Activated CD8-positive, alpha-beta memory T cell treated with anti-CD3 and anti-CD28 coated beads for 36 hours (primary cell): ENCODE results near the gene SAP25. TPM values are rescaled to one million over a fixed set of nuclear protein-coding genes. Genes with fewer than 3 reads are reported as not detected.

Experiments used
- CTCF ChIA-PET: fragments of 350-600 bp; sonication (Branson Sonifier 250); formaldehyde crosslinking; loops from one replicate; lab custom pipeline; 2021; ENCODE audit warnings: antibody characterized with exemption; lab: Charles Lee
- POLR2A ChIA-PET: fragments of 350-600 bp; sonication (Branson Sonifier 250); formaldehyde crosslinking; loops from one replicate; lab custom pipeline; 2021; ENCODE audit warnings: antibody characterized with exemption; lab: Charles Lee
- total RNA-seq, 2 experiments: library from RNA; stranded (reverse); gene quantifications; one replicate each; pipeline ENCODE4 v1.2.3, GENCODE V29; 2021

Gene SAP25
- total RNA-seq, 2 experiments from 2014 or later, result 5.6 to 7.5 TPM

DNA sequence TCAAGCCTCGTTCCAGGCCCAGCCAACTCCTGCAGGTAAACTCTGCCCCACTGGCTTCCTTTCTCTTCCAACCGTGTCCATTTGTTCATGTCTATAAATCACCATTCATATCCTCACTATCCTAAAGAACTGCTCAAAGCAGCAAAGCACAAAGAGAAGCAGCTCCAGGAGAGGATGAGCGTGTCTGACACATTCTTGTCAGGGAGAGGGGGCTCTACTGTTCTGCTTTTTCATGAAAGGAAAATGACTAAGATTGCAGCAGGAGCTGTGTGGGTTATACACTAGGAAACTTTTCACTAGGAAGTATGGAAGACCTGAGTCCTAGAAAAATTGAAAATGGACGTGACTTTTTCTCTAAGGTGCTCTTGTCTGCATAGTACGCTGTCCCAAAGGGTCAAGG is 18.0 kb downstream of the SAP25 start:
- ChIA-PET CTCF (interaction anchor here (0.7 to 2.8 kb wide), 5 partner anchors 9 to 79 kb away, joined by 3 to 14 read pairs (median 6); partner anchors contain the start of gene NYAP1), POLR2A (interaction anchor here (0.8 to 2.4 kb wide), 2 partner anchors 11 to 17 kb away, joined by 5 to 14 read pairs; partner anchors contain the start of gene AGFG2)

GRCh38 chr7:100553032-100553431 is 20.7 kb downstream of the SAP25 start:
- ChIA-PET CTCF (interaction anchor here (0.5 to 2.5 kb wide), 5 partner anchors 12 to 106 kb away, joined by 3 to 14 read pairs (median 3); partner anchors contain the start of gene NYAP1), POLR2A (no interaction called here)

DNA sequence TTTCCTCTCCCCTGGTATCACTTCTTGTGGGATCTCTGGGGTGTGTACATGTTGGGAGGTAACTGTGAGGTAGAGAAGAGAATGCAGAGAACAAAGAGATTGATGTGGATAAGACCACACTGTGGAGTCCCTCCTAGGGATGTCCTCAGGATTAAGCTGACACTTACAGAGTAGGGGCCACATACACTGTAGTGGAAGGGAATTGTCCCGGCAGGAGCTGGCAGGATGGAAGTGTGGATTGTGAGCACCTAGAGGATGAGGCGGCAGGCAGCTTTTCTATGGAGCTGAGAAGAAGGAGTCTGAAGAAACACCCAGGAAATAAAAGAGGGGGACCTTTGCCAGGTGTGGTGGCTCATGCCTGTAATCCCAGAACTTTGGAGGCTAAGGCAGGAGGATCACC is 21.2 kb downstream of the SAP25 start:
- CTCF ChIA-PET, result interaction anchor here (0.5 to 1.6 kb wide), 3 partner anchors 53 to 105 kb away, joined by 3 to 5 read pairs (median 3); partner anchors contain the start of gene NYAP1
- POLR2A ChIA-PET, result no interaction called here

- ChIA-PET CTCF (interaction anchor here (1.4 to 3.7 kb wide), 6 partner anchors 9 to 80 kb away, joined by 3 to 23 read pairs (median 4); partner anchors contain the start of gene AGFG2), POLR2A (interaction anchor here (0.7 to 1.5 kb wide), 4 partner anchors 9 to 298 kb away, joined by 3 to 5 read pairs (median 4); partner anchors contain the start of genes AGFG2, FBXO24 and LRCH4)
Measured at GRCh38 chr7:100548446-100548845, 25.3 kb downstream of the SAP25 start.

DNA sequence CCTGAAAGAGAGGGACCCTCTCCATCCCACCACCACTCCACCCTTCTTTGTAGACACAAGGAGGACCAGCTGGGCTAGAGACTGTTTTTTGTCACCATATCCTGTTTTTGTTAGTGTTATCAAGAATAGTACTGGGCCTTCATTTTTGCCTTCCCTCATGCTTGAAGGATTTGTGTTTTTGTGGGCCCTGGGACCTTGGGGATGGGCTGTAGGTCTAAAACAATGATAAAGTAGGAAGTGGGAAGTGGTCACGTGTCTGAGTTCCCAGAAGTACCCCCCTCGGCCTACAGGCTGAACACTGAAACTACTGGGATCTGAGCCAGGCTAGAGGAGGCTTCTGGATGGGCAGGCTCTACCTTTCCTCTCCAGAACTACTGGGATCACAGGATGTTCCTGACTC is 25.8 kb downstream of the SAP25 start:
- POLR2A ChIA-PET, result interaction anchor here (0.7 to 1.0 kb wide), 2 partner anchors 38 kb away, joined by 3 read pairs; partner anchors contain the start of genes FBXO24 and LRCH4
- CTCF ChIA-PET, result interaction anchor here (1.0 to 4.1 kb wide), 9 partner anchors 8 to 97 kb away, joined by 3 to 34 read pairs (median 6); partner anchors contain the start of gene AGFG2

GRCh38 chr7:100546926-100547800 is 26.5 kb downstream of the SAP25 start:
- ChIA-PET POLR2A (interaction anchor here (1.0 kb wide), 1 partner anchor 39 kb away, joined by 3 read pairs; the partner anchor contains the start of genes FBXO24 and LRCH4), CTCF (interaction anchor here (1.0 to 4.1 kb wide), 8 partner anchors 8 to 97 kb away, joined by 3 to 34 read pairs (median 5); partner anchors contain the start of gene AGFG2)

GRCh38 chr7:100546129-100546925 is 27.4 kb downstream of the SAP25 start:
- POLR2A ChIA-PET, result interaction anchor here (0.9 to 1.4 kb wide), 3 partner anchors 12 to 40 kb away, joined by 3 to 4 read pairs (median 3); partner anchors contain the start of genes FBXO24 and LRCH4
- CTCF ChIA-PET, result interaction anchor here (0.9 to 4.1 kb wide), 9 partner anchors 10 to 96 kb away, joined by 3 to 34 read pairs (median 6); no protein-coding TSS in a partner anchor

- POLR2A ChIA-PET, result interaction anchor here (0.5 to 2.2 kb wide), 4 partner anchors 10 to 18 kb away, joined by 3 to 14 read pairs (median 6); no protein-coding TSS in a partner anchor
- CTCF ChIA-PET, result interaction anchor here (0.7 to 4.1 kb wide), 8 partner anchors 13 to 76 kb away, joined by 3 to 34 read pairs (median 4); partner anchors contain the start of genes FBXO24 and LRCH4
Measured at GRCh38 chr7:100545360-100546128, 28.2 kb downstream of the SAP25 start.

GRCh38 chr7:100544967-100545359 is 28.7 kb downstream of the SAP25 start:
- CTCF ChIA-PET, result interaction anchor here (0.7 to 4.1 kb wide), 8 partner anchors 14 to 75 kb away, joined by 3 to 34 read pairs (median 4); partner anchors contain the start of genes FBXO24 and LRCH4
- POLR2A ChIA-PET, result interaction anchor here (0.5 to 2.2 kb wide), 5 partner anchors 11 to 330 kb away, joined by 3 to 14 read pairs (median 4); partner anchors contain the start of gene SRRT

GRCh38 chr7:100544386-100544785 is 29.3 kb downstream of the SAP25 start:
- CTCF ChIA-PET, result interaction anchor here (0.6 to 4.1 kb wide), 5 partner anchors 15 to 62 kb away, joined by 3 to 34 read pairs (median 15); no protein-coding TSS in a partner anchor

GRCh38 chr7:100543586-100543985 is 30.1 kb downstream of the SAP25 start:
- POLR2A ChIA-PET, result interaction anchor here (2.2 kb wide), 1 partner anchor 12 kb away, joined by 14 read pairs; no protein-coding TSS in a partner anchor
- CTCF ChIA-PET, result interaction anchor here (0.6 to 3.1 kb wide), 7 partner anchors 16 to 60 kb away, joined by 3 to 15 read pairs (median 3); partner anchors contain the start of genes FBXO24, LRCH4 and NYAP1

More at GRCh38 chr7:100544386-100544785, 29.3 kb downstream of the SAP25 start:
- POLR2A ChIA-PET, result interaction anchor here (0.6 to 2.2 kb wide), 3 partner anchors 9 to 331 kb away, joined by 3 to 14 read pairs (median 3); partner anchors contain the start of gene SRRT

GRCh38 chr7:100541309-100541708 is 32.4 kb downstream of the SAP25 start:
- ChIA-PET POLR2A (interaction anchor here (0.6 to 1.2 kb wide), 2 partner anchors 18 to 136 kb away, joined by 3 to 4 read pairs; no protein-coding TSS in a partner anchor), CTCF (interaction anchor here (0.6 to 3.1 kb wide), 2 partner anchors 18 to 303 kb away, joined by 4 to 15 read pairs; no protein-coding TSS in a partner anchor)

DNA sequence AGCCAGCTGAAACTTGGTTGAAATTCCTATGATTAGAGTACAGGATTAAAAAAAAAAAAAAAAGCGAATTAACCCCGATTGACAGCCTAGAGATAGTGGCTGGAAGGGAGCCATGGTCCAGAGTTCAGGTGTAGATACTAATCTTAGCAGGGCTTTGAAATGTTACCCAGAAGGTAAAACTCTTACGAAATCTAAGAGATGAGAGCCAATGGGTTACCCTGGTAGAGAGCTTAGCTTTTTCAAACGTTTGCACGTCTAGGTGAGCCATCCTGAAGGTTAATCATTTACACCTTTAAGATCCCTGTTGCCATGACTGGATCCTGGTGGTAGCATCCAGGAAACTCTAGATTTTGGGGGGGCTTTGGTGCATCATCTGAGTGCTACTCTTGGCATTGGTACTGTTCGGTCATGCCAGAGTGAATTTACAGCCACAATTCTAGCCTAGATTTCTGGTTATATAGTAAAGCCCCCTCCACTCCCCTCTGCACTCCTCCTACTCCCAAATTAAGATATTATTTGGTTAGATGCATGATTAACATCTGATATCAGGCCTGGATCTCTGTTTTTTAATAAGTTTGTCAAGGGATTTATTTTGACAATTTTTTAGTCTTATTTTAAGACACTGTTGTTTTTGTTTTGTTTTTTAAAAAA is 33.5 kb downstream of the SAP25 start:
- CTCF ChIA-PET, result interaction anchor here (0.7 to 3.1 kb wide), 3 partner anchors 19 to 21 kb away, joined by 4 to 15 read pairs (median 4); no protein-coding TSS in a partner anchor
- POLR2A ChIA-PET, result no interaction called here

GRCh38 chr7:100539436-100540006 is 34.2 kb downstream of the SAP25 start:
- ChIA-PET POLR2A (interaction anchor here (1.3 kb wide), 1 partner anchor 10 kb away, joined by 4 read pairs; no protein-coding TSS in a partner anchor), CTCF (interaction anchor here (0.7 to 1.7 kb wide), 6 partner anchors 9 to 166 kb away, joined by 3 to 8 read pairs (median 4); partner anchors contain the start of gene POP7)

GRCh38 chr7:100538654-100539435 is 34.9 kb downstream of the SAP25 start, which contains the start of gene AGFG2:
TSS of gene AGFG2 (plus strand) at chr7:100539203. CDS start at chr7:100539347, 144 bp downstream.
- CTCF ChIA-PET, result interaction anchor here (1.0 to 2.5 kb wide), 7 partner anchors 9 to 167 kb away, joined by 3 to 8 read pairs (median 4); partner anchors contain the start of gene POP7
- POLR2A ChIA-PET, result interaction anchor here (0.7 to 1.3 kb wide), 4 partner anchors 11 to 21 kb away, joined by 3 to 5 read pairs (median 4); no protein-coding TSS in a partner anchor
